Occipital lobe (tissue), 2 donors: ENCODE results near the gene NOMO2. TPM values are rescaled to one million over a fixed set of nuclear protein-coding genes. Genes with fewer than 3 reads are reported as not detected.
"Not testable (repeated sequence)": the region's sequence is repeated elsewhere in the genome, so short reads cannot be mapped to it uniquely, and the experiment has no call there.

Experiments used
- DNase-seq: peaks from one replicate; lab custom pipeline; 2025; lab: John Stamatoyannopoulos, UW
- total RNA-seq: library from RNA; depleted of rRNA; stranded (reverse); fragments of >200 nt; gene quantifications from one replicate; pipeline ENCODE4 v1.2.3, GENCODE V29; 2014

Gene NOMO2
- total RNA-seq, 1 donor from 2014 or later, result 78.8 TPM

DNA sequence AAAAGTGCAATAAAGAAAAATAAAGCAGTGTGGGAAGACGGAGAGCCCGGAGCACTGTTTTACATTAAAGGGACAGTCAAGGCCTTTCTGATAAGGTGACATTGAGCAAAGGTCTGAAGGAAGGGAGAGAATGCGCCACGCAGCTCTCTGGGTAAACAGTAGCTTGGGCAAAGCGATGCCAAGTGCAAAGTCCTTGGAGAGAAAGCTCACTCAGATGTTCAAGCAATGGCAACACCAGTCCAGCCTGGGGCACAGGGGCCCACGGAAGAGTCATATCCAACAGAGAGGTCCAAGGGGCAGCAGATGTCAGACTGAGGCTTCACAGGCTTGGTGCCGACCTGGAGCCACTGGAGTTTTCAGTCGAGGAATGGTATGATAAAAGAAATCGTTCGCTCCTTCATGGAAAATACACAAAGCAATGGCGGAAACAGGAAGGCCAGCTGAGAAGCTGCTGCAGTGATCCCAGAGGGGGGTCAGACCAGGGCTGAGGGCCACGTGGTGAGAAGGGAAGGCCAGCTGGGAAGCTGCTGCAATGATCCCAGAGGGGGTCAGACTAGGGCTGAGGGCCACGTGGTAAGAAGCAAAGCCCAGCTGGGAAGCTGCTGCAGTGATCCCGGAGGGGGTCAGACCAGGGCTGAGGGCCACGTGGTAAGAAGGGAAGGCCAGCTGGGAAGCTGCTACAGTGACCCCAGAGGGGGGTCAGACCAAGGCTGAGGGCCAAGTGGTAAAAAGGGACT is 40.3 kb downstream of the NOMO2 start:
- DNase-seq, result not testable (repeated sequence)

DNA sequence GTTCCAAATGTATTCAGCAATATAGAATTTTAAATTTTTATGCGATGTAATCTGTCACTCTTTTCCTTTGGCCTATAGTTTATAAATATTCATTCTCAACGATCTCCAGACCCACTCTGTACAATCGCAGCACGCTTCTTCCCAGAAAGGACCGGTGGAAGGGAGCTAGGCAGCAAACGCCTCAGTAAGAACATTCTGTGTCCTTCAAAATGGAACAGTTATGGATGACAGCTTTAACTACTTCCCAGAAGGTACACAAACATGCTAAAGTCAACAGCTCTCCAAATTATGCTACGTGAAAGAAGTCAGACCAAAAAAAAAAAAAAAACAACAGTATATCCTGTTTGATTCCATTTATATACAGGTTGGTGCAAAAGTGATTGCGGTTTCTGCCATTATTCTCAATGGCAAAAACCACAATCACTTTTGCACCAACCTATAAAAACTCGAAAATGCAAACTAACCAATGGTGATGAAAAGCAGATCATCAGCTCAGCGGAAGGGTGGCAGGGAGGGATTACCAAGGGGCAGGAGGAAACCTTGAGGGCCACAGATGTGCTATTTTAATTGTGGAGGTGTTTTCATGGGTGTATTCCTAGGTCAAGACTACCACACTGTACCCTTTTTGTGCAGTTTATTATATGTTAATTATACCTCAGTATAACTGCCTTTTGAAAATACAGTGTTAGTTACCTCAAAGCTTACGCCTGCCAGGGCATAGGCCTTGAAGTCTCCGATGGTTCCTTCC is 43.2 kb downstream of the NOMO2 start:
- not testable (repeated sequence) for DNase-seq

DNA sequence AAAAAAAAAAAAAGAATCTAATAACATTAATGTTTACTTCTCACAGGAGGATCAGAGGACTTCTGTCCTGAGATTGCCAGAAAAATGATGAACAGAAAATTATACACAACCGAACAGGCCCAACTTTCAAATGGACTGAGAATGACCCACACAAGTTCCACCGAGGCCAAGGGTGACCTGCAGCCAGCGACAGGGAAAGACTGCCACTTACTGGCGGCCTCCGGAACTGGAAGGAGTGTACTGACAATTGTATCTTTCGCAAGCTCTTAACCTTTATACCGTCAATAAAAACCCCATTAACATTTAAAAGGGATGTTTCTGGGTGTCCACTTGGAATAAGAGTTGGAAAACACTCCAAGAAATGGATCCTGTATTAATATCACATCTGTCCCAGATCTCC is 63.5 kb downstream of the NOMO2 start:
- DNase-seq, result not testable (repeated sequence)

DNA sequence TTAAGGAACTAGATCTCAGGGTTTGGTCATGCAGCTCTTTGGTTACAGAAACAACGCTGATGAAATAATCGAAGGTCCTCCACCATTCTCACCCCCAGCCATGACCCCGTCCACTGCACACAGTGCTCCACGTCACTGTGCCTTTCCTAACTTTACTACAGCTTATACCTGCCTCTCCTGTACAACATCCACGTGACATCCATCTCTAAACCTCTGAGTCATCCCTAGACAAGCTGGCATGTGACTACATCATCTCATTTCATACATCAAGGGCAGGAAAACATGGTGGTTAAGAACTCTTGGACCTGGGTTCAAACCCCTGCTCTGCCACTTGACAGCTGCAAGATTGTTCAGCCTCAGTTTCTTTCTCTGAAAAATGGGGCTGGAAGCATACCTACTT is 64.9 kb downstream of the NOMO2 start:
- not testable (repeated sequence) for DNase-seq

DNA sequence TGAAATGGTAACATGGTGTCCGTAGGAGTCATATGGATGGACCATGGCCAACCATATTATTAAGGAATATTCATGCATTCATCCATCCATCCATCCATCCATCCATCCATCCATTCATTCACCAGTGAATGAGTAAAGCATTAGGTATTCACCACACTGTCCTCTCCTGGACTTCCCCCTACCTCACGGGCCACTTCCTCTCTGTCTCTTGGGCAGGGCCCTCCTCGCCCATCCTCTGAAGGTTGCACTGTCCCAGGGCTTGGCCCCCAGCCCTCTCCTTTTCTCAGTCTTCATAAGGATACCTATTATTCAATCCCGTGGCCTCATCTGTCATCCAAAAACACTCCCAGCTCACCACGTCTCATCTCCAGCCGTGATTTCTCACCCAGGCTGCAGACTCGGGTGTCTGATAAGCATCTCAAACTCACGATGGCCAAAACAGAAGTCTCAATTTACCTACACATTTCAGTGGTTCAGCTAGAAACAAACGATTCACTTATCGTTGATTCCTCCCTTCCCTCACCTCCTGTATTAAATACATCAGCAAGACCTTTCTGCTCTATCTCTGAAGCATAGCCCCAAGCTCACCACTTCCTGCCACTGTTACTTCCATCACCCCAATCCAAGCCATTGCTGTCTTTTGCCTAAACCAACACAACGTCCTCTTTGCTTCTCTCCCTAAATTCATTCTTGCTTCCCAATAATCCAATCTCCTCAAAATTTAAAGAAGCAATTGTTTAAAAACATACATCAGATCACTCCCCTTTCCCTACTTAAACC is 69.6 kb downstream of the NOMO2 start:
- DNase-seq, result not testable (repeated sequence)

DNA sequence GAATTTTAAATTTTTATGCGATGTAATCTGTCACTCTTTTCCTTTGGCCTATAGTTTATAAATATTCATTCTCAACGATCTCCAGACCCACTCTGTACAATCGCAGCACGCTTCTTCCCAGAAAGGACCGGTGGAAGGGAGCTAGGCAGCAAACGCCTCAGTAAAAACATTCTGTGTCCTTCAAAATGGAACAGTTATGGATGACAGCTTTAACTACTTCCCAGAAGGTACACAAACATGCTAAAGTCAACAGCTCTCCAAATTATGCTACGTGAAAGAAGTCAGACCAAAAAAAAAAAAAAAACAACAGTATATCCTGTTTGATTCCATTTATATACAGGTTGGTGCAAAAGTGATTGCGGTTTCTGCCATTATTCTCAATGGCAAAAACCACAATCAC is 125.9 kb downstream of the NOMO2 start:
- not testable (repeated sequence) for DNase-seq

DNA sequence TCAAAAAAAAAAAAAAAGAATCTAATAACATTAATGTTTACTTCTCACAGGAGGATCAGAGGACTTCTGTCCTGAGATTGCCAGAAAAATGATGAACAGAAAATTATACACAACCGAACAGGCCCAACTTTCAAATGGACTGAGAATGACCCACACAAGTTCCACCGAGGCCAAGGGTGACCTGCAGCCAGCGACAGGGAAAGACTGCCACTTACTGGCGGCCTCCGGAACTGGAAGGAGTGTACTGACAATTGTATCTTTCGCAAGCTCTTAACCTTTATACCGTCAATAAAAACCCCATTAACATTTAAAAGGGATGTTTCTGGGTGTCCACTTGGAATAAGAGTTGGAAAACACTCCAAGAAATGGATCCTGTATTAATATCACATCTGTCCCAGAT is 146.1 kb downstream of the NOMO2 start:
- not testable (repeated sequence) for DNase-seq

DNA sequence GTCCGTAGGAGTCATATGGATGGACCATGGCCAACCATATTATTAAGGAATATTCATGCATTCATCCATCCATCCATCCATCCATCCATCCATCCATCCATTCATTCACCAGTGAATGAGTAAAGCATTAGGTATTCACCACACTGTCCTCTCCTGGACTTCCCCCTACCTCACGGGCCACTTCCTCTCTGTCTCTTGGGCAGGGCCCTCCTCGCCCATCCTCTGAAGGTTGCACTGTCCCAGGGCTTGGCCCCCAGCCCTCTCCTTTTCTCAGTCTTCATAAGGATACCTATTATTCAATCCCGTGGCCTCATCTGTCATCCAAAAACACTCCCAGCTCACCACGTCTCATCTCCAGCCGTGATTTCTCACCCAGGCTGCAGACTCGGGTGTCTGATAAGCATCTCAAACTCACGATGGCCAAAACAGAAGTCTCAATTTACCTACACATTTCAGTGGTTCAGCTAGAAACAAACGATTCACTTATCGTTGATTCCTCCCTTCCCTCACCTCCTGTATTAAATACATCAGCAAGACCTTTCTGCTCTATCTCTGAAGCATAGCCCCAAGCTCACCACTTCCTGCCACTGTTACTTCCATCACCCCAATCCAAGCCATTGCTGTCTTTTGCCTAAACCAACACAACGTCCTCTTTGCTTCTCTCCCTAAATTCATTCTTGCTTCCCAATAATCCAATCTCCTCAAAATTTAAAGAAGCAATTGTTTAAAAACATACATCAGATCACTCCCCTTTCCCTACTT is 152.2 kb downstream of the NOMO2 start:
- not testable (repeated sequence) for DNase-seq

DNA sequence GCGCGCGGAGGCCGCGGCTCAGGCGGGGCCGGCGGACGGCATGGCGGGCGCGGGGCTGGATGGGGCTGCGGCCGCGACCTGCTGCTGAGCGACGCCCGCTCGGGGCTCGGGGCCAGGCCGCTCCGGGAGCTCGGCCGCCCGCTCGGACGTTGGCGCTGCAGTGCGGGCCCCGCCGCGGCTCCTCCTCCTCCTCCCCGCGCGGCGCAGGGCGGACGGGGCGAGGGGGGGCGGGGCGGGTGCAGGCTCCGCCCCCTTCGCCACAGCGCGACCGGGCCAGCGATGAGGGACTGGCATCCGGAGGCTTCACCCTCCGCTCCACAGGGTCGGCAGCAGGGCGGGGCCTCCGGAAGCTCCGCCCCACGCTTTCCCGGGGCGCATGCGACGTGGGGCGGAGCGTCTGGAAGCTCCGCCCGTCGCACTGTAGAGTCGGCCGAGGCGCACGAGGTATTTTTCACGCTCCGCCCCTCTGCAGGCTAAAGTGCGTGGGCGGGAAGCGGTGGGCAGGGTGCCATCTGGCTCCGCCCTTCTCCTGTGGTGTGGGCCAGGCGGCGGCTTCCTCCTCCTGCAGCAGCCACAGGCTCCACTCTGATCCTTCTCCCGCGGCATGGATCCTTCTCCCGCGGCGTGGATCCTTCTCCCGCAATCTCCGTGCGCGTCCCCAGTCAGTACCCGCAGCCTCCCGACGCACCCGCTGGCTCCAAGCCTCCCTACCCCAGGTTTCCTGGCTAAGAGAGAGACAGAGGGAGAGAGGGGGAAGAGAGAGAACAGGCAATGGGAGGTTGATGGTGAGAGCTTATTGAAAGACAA is 159.8 kb downstream of the NOMO2 start:
- not testable (repeated sequence) for DNase-seq

DNA sequence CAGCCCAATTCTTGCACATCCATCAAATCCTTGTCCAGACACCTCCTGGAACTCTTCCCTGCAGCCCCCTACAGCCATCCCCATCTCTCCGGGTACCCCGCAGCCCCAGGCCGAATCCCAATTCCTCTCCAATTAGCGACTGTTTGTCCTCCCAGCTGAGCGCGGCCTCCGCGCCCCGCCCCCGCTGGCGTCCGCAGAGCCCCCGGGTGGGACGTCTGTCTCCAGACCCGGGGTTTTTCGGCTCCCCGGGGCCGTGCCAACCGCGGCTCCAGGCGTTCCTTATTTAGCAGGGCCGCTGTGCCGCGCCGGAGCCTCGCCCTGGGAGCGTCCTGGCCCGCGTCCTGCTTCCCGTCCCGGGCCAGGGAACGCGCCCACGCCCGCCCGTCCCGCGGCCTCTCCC is 160.7 kb downstream of the NOMO2 start:
- DNase-seq, result not testable (repeated sequence)

DNA sequence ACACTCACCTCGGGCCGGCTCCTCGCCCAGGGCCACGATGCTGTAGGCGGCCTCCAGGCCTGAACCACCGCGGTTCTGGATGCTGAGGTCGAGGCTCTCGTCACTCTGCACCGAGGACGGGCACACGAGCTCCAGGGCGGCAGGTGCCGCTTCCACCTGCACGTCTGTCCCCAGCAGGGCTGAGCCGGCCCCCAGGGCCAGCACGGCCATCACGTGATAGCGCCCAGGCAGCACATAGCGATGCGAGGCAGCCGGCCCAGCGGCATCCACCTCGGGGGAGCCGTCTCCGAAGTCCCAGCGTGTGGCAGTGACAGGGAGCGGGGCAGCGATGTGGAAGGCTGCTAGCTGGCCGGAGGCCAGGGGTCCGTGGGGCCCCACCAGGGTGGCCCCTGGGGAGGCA is 167.5 kb downstream of the NOMO2 start:
- not testable (repeated sequence) for DNase-seq

DNA sequence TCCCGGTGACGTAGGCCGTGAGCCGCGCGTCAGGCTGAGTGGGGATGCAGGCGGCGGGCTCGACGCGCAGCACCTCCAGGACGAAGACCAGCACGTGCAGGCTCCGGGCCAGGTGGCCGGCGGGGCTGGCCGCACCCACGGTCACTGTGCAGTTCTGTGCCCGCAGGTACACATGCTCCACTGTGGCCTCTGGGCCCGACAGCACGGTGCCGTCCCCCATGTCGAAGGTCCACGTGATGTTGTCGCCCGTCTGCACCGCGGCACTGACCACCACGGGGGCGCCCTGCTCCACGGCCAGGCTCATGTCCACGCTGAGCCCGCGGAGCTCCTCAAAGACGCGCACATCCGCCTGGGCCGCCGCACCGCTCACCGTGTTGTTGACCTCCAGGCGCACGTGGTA is 174.1 kb downstream of the NOMO2 start:
- not testable (repeated sequence) for DNase-seq

DNA sequence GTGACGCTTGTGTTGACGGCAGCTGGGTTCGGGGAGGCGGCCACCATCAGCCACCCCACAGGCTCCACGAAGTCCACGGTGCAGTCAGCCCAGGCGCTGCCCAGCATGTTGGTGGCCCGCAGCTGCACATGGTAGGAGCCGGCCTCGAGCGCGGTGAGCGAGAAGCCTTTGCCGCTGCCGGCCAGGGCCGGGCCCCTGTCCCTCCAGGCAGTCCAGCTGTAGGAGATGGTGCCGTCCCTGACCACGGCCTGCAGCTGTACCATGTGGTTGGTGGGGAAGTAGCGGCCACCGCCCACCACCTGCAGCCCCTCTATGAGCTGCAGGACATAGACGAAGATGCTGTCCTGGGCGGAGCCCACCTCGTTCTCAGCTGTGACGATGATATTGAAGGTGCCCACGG is 175.4 kb downstream of the NOMO2 start:
- DNase-seq, result not testable (repeated sequence)

DNA sequence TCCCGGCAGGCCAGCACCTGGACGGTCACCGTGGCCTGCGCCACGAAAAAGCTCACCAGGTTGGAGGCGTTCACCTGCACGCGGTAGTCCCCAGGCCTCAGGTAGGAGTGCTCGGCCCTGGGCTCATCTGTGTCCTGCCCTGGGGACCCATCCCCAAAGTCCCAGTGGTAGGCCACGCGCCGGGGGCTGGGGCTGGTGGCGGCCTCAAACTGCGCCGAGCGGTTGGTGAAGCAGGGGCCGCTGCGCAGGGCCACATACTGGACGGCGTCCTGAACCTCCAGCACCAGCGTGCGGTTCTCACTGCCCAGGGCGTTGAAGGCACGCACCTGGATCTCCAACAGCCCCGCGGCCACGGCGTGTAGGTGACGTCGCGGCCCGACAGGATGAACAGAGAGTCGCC is 176.6 kb downstream of the NOMO2 start:
- not testable (repeated sequence) for DNase-seq

DNA sequence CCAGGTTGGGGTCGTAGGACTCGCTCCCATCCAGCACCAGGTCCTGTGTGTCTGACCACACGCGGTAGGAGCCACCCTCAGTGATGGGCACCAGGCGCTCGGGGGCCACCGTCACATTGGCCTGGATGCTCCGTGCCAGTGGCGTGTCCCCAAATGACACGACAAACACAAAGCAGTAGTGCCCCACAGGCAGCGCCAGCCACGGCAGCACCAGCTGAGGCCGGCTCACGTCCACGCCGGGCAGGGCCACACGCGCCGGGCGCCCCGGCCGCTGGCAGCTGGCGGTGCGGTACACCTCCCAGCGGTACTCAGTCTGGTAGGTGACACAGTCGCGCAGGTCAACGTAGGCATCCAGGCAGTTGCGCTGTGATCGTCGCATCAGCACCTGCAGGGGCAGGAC is 177.0 kb downstream of the NOMO2 start:
- not testable (repeated sequence) for DNase-seq

DNA sequence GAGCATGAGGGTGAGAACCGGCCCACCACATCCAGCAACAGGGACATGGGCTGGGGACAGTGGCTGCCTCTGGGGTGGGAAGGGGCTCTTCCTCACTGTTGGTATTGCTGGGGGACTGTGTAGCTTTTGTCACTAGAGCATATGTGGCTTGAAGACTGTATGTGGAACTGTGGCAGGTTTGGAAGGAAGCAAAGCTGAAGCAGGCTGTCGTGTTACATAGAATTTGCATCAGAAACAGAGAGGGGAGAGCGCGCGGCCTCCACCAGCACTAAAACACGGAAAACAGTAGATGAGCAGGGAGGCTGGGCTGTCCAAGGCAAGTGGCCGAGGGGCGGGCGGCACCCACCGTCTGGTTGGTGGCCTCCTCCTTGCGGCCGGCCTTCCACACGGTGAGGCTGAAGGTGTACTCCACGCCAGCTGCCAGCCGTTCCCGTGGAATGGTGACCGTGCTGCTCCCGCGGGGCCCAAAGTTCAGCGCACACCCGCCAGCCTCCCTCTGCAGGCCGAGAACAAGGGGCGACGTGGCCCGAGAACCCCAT is 177.7 kb downstream of the NOMO2 start:
- DNase-seq, result not testable (repeated sequence)

DNA sequence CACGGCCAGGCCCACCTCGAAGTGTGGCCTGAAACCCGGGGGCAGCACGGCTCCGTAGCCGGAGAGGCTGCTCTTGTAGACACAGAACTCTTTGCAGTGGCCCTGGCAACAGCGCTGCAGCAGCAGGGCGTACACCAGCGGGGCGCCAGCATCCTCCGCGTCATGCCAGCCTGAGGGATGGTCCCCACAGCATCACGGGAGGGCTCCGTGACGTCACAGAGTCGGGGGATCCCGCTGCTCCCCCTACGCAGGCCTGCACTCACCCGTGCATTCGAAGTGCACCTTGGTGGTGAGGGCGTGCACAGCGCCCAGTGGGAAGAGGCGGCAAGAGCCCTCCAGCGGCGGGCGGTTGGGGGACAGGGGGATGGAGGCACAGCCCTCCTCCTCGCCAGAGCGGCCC is 179.2 kb downstream of the NOMO2 start:
- DNase-seq, result not testable (repeated sequence)
